ENCODE data around the gene CDH20.

The CDH20 gene

GRCh38 chr18:61333271-61333745 is at the start of gene CDH20:
Gene CDH20, plus strand, starts transcription at chr18:61333430.
- DNase-seq, result no peak

- DNase-seq, result no peak
Measured at GRCh38 chr18:61284039-61284438, 49.2 kb upstream of the CDH20 start.

- DNase-seq, result no peak
Measured at GRCh38 chr18:61285777-61286176, 47.5 kb upstream of the CDH20 start.

GRCh38 chr18:61286867-61287266 is 46.4 kb upstream of the CDH20 start:
- DNase-seq, result no peak

- DNase-seq, result no peak
Measured at GRCh38 chr18:61290616-61291015, 42.6 kb upstream of the CDH20 start.

GRCh38 chr18:61292280-61293035 is 40.8 kb upstream of the CDH20 start:
- no peak for DNase-seq

GRCh38 chr18:61295153-61295552 is 38.1 kb upstream of the CDH20 start:
- DNase-seq, result no peak

- DNase-seq, result no peak
Measured at GRCh38 chr18:61308004-61308403, 25.2 kb upstream of the CDH20 start.

GRCh38 chr18:61308795-61309393 is 24.3 kb upstream of the CDH20 start:
- DNase-seq, result no peak

GRCh38 chr18:61322265-61322873 is 10.9 kb upstream of the CDH20 start:
- DNase-seq, result no peak

GRCh38 chr18:61323951-61324350 is 9.3 kb upstream of the CDH20 start:
- no peak for DNase-seq

- DNase-seq, result no peak
Measured at GRCh38 chr18:61326407-61326806, 6.8 kb upstream of the CDH20 start.

GRCh38 chr18:61329398-61329797 is 3.8 kb upstream of the CDH20 start:
- no peak for DNase-seq

- no peak for DNase-seq
Measured at GRCh38 chr18:61331051-61331450, 2.2 kb upstream of the CDH20 start.

- DNase-seq, result no peak
Measured at GRCh38 chr18:61333746-61334490, 688 bp downstream of the CDH20 start.

- DNase-seq, result no peak
Measured at GRCh38 chr18:61334491-61334850, 1.2 kb downstream of the CDH20 start.

- DNase-seq, result no peak
Measured at GRCh38 chr18:61334951-61335683, 1.9 kb downstream of the CDH20 start.

- DNase-seq, result no peak
Measured at GRCh38 chr18:61335684-61336555, 2.7 kb downstream of the CDH20 start.

- DNase-seq, result no peak
Measured at GRCh38 chr18:61336766-61337165, 3.5 kb downstream of the CDH20 start.

- no peak for DNase-seq
Measured at GRCh38 chr18:61337527-61337926, 4.3 kb downstream of the CDH20 start.

GRCh38 chr18:61340148-61340547 is 6.9 kb downstream of the CDH20 start:
- DNase-seq, result no peak

- DNase-seq, result no peak
Measured at GRCh38 chr18:61348230-61348629, 15.0 kb downstream of the CDH20 start.
